IMR-90 (cell line): ENCODE results near the gene EFHC2.

Experiments used
- BHLHE40 ChIP-seq: fragments of 150-350 bp; IDR thresholded peaks from 2 replicates; pipeline ENCODE4 v1.6.1; 2016; ENCODE audit warnings: mild to moderate bottlenecking, low read depth, low read length
- CEBPB ChIP-seq: IDR thresholded peaks from 2 replicates; pipeline ENCODE4 v1.6.1; 2012; ENCODE audit warnings: low read depth, low read length, improper control_type of control experiment
- ELK1 ChIP-seq: fragments of 150-350 bp; IDR thresholded peaks from 2 replicates; pipeline ENCODE4 v1.6.1; 2016; ENCODE audit warnings: low read depth, mild to moderate bottlenecking, low read length, moderate library complexity, borderline replicate concordance
- MAFK ChIP-seq: IDR thresholded peaks from 2 replicates; pipeline ENCODE4 v1.6.1; 2012; ENCODE audit warnings: low read depth, low read length, improper control_type of control experiment
- MAZ ChIP-seq: IDR thresholded peaks from 2 replicates; pipeline ENCODE4 v1.6.1; 2012; ENCODE audit warnings: low read depth, mild to moderate bottlenecking, low read length, improper control_type of control experiment, moderate library complexity, borderline replicate concordance
- MXI1 ChIP-seq: IDR thresholded peaks from 2 replicates; pipeline ENCODE4 v1.6.1; 2012; ENCODE audit warnings: low read depth, mild to moderate bottlenecking, low read length, moderate library complexity, borderline replicate concordance
- POLR2A ChIP-seq: IDR thresholded peaks from 2 replicates; pipeline ENCODE4 v1.6.1; 2012; ENCODE audit warnings: mild to moderate bottlenecking, low read depth, low read length
- RFX5 ChIP-seq: IDR thresholded peaks from 2 replicates; pipeline ENCODE4 v1.8.0; 2012; ENCODE audit warnings: low read depth, mild to moderate bottlenecking, low read length, moderate library complexity
- SMC3 ChIP-seq: fragments of 150-350 bp; IDR thresholded peaks from 2 replicates; pipeline ENCODE4 v1.6.1; 2016; ENCODE audit warnings: low read depth, mild to moderate bottlenecking, antibody characterized with exemption, low read length, moderate library complexity
- TF ChIP-seq, protein P1 (sequence below): conservative IDR thresholded peaks from 2 replicates; pipeline ENCODE4 v1.5.1; 2012; ENCODE audit warnings: mild to moderate bottlenecking, low read depth, low read length, improper control_type of control experiment
- TF ChIP-seq, protein P2 (sequence below): fragments of 150-350 bp; IDR thresholded peaks from 2 replicates; pipeline ENCODE4 v1.6.1; 2017; ENCODE audit warnings: mild to moderate bottlenecking, antibody characterized with exemption, low read length, low read depth

DNA sequence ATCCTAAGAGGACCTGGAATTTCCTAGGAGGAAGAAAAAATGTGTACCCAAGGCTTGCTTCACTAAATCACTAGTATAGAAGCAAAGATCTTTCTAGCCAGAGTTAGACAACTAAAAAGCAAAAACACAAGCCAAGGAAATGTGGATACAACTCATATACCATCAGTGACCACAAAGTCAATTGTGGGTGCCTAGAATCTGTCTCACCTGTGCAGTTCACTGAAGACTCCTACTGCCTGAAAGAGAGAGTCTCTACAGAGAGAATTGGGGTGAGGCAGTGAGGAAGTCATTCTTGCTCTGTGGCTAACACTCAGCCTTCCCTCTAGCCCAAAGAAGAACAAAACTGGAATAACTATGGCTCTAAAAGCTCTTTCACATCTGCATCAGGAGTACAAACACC, 82.9 kb downstream of the EFHC2 start:
- no peak for TF ChIP-seq POLR2A
- TF ChIP-seq, protein P1, sequence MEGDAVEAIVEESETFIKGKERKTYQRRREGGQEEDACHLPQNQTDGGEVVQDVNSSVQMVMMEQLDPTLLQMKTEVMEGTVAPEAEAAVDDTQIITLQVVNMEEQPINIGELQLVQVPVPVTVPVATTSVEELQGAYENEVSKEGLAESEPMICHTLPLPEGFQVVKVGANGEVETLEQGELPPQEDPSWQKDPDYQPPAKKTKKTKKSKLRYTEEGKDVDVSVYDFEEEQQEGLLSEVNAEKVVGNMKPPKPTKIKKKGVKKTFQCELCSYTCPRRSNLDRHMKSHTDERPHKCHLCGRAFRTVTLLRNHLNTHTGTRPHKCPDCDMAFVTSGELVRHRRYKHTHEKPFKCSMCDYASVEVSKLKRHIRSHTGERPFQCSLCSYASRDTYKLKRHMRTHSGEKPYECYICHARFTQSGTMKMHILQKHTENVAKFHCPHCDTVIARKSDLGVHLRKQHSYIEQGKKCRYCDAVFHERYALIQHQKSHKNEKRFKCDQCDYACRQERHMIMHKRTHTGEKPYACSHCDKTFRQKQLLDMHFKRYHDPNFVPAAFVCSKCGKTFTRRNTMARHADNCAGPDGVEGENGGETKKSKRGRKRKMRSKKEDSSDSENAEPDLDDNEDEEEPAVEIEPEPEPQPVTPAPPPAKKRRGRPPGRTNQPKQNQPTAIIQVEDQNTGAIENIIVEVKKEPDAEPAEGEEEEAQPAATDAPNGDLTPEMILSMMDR = no peak
- TF ChIP-seq BHLHE40 = no peak
- TF ChIP-seq, protein P2, sequence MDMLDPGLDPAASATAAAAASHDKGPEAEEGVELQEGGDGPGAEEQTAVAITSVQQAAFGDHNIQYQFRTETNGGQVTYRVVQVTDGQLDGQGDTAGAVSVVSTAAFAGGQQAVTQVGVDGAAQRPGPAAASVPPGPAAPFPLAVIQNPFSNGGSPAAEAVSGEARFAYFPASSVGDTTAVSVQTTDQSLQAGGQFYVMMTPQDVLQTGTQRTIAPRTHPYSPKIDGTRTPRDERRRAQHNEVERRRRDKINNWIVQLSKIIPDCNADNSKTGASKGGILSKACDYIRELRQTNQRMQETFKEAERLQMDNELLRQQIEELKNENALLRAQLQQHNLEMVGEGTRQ = no peak
- TF ChIP-seq MXI1 = no peak
- no peak for TF ChIP-seq MAZ
- no peak for TF ChIP-seq ELK1
- no peak for TF ChIP-seq SMC3
- no peak for TF ChIP-seq CEBPB
- TF ChIP-seq RFX5 = no peak
- TF ChIP-seq MAFK = no peak
